Urothelium cell line (cell line): ENCODE results near the gene BICRAL.
"Not testable (repeated sequence)": the region's sequence is repeated elsewhere in the genome, so short reads cannot be mapped to it uniquely, and the experiment has no call there.

Experiments used
- DNase-seq: peaks from one replicate; pipeline ENCODE4 v3.0.0; 2011; ENCODE audit warnings: low spot score, mixed read lengths
- FAIRE-seq: peaks from 2 replicates; lab custom pipeline; 2011; peaks lifted over from hg19 to GRCh38; lab: Jason Lieb, UNC

Gene BICRAL

DNA sequence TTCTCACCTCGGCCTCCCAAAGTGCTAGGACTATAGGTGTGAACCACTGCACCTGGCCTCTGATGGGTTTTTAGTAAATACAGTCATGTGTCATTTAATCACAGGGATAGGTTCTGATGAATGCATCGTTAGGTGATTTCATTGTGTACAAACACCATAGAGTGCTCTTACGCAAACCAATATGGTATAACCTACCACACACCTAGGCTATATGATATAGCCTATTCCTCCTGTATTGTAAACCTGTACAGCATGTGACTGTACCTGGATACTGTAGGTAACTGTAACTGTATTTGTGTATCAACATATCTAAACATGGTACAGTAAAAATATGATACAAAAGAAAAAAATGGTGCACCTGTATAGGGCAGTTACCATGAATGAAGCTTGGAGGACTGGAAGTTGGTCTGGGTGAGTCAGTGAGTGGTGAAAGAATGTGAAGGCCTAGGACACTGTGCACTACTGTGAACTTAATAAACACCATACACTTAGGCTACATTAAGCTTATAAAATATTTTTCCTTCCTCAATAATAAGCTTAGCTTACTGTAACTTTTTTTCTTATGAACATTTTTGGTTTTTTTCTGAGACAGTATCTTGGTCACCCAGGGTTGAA is 10.0 kb downstream of the BICRAL start:
- DNase-seq, result no peak
- no peak for FAIRE-seq

DNA sequence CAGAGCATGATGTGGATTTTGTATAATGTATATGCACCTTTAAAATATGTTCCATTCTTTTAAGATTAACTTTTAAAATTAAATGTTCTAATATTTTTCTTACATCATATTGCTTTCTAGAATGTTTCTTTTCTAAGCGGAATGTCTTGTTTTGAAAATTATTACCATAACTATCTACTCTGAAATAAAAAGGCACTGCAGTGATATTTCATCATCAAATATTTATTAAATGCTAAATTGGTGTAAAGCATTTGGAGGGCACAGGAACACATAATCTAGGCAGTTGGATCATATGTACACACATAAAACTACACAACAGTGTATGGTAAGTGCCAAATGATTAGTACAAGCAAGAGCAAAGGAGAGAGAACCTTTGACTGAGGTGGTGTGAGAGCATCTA is 13.8 kb downstream of the BICRAL start:
- FAIRE-seq, result no peak

DNA sequence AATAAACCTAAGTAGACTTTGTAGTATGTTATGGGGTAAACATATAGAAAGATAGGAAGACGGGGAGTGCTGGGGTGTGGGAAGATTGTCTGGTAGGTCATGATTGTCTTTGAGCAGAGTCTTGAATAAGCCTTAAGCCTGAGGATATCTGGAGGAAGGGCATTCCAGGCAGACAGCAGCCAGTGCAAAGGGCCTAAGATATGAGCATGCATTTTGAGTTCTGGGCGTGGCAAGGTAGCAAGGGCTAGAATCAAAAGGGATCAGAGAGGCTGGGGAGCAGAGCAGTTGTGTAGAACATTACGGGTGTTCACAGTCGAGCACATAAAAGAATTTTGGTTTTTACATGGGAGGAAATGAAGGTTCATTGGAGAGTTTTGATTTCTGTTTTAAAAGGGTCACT is 14.3 kb downstream of the BICRAL start:
- FAIRE-seq, result no peak
- DNase-seq, result no peak

More for the DNA sequence above, 13.8 kb downstream of the BICRAL start:
- DNase-seq, result no peak

DNA sequence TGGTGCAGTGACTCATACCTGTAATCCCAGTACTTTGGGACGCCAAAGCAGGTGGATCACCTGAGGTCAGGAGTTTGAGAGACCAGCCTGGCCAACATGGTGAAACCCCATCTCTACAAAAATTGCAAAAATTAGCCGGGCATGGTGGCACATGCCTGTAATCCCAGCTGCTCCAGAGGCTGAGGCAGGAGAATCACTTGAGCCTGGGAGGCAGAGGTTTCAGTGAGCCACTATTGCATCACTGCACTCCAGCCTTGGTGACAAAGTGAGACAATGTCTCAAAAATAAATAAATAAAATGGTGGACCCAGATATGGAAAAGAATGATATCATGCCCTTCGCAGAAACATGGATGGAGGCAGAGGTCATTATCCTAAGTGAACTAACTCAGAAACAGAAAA is 15.8 kb downstream of the BICRAL start:
- FAIRE-seq, result not testable (repeated sequence)

DNA sequence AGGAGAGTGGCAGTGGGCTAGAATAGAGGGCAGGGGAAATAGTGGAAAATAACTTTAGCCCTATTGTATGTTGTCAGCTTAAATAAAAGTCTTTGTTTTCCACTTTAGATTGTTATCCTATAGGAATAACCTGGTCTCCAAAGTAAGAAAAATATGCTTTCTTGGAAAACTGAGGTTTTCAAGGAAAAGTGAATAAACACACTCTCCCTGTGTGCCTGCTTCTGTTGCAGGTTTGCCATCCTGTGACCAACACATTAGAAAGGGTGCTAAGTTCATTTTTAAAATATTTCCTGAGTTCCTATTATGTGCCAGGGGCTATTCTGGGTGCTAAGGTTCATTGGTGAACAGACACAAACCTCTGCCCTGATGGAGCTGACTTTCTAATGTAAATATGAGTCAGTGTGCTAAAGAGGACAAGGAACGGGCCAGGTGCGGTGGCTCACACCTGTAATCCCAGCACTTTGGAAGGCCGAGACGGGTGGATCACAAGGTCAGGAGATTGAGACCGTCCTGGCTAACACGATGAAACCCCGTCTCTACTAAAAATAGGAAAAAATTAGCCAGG is 23.5 kb downstream of the BICRAL start:
- no peak for DNase-seq
- FAIRE-seq, result no peak

More for the DNA sequence above, 15.8 kb downstream of the BICRAL start:
- DNase-seq, result not testable (repeated sequence)

DNA sequence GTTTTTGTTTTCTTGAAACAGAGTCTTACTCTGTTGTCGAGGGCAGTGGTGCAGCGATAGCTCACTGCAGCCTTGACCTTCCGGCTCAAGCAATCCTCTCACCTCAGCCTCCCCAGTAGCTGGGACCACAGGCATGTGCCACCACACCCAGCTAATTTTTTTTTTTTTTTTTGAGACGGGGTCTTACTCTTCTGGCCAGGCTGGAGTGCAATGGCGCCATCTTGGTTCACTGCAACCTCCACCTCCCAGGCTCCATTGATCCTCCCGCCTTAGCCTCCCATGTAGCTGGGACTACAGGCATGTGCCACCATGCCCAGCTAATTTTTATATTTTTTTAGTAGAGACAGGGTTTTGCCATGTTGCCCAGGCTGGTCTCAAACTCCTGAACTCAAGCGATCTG is 24.5 kb downstream of the BICRAL start:
- not testable (repeated sequence) for DNase-seq, FAIRE-seq

DNA sequence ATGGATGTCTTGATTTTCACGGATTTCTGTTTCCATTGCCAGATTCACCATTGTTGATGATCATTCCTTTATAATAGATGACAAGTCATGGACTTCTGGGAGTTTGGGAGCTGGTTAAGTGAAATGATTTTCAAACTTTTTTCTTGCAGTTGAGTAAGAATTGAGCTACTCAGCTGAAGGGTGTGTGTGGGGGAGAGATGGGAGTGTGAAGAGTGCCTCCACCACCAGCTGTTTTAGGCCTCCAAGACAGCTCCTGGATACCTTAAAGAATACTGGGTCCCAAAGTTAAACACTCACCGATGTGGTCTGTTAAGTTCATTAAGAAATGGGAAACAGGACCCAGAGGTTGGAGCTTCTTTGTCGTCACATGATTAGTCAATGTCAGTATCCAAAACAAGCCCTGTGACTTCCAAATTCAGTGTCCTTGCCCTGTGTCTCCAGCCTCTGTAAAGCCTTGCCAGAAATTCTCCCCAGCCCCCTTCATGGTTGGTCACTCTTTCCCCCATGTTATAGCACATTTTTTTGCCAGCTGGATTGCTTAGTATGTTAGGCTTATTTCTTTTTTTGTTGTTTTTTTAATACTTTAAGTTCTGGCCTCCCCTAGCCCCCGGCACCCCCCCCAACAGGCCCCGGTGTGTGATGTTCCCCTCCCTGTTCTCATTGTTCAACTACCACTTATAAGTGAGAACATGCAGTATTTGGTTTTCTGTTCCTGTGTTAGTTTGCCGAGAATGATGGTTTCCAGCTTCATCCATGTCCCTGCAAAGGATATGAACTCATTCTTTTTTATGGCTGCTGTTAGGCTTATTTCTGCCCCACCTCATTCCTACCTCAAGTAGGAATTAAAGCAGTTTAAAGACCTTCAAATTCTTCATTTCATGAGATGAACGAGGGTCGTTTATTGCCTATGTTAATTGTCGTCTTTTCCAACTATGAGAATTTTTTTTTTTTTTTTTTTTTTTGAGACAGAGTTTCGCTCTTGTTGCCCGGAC is 26.9 kb downstream of the BICRAL start:
- DNase-seq (no peak), FAIRE-seq (no peak)

DNA sequence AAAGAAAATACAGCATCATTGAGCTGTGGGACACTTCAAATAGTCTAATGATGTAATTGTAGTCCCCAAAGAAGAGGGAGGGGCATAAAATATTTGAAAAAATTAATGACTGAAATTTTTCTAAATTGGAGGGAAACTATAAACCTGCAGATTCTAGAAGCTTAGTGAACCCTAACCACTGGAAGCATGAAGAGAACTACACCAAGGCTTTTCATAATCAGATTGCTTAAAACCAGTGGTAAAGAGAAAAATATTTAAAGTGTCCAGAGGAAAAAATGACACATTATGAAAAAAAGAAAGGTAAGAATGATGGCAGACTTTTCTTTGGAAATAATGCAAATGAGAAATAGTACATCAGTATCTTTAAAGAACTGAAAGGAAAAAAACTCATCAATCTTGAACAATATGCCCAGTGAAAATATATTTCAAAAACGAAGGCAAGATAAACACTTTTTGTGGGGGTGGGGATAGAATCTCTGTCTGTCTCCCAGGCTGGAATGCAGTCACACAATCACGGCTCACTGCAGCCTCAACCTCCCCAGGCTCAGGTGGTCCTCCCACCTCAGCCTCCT is 31.3 kb downstream of the BICRAL start:
- DNase-seq (no peak), FAIRE-seq (no peak)

DNA sequence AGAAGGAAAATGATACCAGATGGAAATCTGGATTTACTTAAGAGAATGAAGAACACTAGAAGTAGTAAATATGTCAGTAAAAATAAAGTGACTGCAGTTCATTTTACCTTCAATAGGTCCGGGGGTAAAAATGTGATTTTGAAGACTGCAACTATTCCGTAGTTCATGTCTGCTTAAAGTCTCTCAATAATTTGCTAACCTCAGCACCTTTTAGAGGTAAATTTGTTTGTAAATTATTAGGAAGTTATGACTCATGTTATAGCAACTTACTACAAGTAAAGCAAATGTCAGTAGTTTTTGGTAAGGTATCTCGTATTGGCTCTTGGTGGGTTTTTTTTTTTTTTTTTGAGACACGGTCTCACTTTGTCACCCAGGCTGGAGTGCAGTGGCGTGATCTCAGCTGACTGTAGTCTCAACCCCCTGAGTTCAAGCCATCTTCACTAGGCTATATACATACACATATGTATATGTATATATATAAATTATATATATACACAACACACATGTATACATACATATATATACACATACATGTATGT is 32.1 kb downstream of the BICRAL start:
- DNase-seq (no peak), FAIRE-seq (no peak)

DNA sequence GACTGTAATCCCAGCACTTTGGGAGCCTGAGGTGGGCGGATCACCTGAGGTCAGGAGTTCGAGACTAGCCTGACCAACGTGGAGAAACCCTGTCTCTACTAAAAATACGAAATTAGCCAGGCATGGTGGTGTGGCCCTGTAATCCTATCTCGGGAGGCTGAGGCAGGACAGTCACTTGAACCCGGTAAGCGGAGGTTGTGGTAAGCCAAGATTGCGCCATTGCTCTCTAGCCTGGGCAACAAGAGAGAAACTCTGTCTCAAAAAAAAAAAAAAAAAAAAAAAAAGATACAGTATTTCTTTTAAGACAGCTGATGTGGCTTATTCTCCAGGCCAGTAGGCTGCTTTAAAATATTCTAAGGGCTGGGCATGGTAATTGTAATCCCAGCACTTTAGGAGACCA is 33.9 kb downstream of the BICRAL start:
- FAIRE-seq, DNase-seq: not testable (repeated sequence)

DNA sequence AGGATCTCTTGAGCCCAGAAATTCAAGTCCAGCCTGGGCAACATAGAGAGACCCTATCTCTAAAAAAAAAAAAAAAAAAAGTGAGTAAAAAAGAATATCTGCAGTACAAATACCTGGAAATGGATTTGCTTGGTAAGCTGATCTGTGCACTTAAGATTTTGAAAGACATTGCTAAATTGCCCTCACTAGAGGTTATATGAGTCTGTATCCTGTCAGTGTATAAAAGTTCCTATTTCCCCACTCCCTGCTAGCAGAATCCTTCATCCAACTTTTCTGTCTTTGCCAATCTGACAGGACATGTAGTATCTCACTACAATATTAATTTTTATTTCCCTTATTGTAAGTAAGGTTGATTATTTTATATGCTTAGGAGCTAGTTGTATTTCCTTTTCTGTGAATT is 36.1 kb downstream of the BICRAL start:
- FAIRE-seq, result no peak
- no peak for DNase-seq

DNA sequence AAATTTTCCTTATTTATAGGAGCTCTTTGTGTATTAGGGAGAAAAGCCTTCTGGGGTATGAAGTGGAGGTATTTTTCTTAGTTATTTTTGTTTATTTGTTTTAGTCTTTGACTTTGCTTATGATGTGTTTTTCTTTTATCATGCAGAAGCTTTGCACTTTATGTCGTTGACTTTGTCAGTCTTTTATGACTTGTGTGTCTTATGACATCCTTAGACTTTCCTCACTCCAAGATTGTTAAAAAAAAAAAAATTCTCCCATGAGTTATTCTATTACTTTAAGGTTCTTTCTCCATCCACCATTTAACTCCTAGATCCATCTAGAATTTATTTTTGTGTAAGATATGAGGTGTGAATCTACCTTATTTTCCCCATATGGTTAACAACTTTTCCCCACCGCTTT is 36.6 kb downstream of the BICRAL start:
- FAIRE-seq, result no peak
- DNase-seq, result no peak

DNA sequence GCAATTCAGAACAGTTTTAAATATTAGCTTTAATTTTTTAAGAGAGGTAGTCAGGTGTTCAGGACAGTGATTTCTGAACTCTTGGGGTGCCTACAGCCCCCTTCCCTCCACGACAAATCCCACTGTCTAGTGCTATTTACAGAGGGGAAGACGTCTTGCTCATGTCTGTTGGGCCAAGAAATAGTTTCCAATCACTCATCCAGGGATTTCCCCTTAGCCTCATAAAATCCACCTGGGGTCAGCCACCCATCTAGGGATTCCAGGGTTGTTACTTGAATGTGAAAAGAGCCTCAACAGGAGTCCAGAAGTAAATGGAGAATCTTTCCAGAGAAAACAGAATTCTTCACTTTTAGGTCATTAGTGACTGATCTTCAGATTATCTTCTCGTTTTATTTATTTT is 37.0 kb downstream of the BICRAL start:
- FAIRE-seq, result no peak
- DNase-seq, result no peak

DNA sequence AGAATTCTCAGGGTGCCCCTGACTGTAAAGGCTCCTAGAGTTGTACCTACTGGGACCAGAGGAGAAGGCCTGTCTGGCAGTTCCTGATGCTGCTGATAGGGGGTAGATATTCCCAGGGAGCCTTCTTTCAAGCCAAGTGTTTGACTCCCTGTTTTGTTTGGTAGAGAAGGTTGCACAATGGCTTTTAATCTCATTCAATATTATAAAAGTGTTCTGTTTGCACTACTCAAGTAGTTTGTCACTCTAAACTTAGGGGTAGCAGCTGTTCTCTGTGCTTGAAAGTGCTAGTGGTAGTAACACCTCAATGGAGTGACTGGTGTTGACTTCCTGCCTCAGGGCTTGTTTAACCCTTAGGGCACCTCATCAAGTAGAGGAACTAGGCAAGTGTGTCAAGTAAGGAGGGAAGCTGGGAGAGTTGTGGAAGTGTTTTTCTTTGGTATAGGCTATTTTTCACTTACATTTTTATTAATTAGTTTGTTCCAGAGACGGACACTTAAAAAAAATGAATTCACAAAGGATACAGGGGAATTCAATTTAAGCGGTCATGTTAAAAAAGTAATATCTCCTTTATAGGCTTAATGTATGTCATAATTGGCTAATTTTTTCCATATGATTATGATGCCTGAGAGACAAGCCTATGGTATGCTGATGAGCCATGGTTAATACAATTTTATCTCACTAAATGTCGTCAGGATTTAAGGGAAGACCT is 38.1 kb downstream of the BICRAL start:
- DNase-seq (no peak), FAIRE-seq (no peak)

DNA sequence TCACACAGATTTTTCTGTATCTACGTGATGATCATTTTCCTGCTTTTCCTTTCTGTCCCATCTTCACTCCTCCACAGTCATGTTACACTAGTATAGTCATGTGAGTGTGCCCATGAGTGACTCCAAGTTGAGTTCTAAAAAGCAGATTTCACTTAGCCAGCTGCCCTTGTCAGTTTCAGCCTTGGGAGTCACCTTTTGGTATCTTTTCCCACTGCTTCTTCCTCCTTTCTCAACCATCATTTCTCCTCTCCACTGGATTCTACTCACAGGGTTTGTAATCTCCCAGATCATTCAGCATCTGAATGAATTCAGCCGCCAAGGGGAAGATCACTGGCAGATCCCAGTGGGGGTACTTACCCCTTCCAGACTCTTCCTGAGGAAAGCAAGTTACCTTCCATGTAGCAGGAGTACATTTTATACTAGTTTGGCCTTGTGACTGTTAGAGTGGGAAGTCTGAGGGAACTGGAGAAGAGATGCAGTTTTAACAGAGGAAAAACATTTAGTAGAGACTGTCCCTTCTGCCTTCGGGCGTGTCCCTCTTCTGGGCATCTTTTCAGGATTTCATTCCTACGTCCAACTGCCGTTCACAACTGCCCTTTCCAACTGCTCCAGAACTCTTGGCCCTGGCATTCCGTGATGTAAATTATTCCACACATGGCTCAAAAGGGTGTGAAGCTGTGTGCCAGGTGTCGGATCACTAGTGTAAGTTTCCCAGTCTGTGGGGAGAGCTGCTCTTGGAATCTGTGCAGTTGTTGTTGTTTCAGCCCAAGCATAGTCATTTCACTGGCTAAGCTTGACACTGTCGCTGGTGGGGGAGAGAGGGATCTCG is 38.9 kb downstream of the BICRAL start:
- DNase-seq (no peak), FAIRE-seq (no peak)

DNA sequence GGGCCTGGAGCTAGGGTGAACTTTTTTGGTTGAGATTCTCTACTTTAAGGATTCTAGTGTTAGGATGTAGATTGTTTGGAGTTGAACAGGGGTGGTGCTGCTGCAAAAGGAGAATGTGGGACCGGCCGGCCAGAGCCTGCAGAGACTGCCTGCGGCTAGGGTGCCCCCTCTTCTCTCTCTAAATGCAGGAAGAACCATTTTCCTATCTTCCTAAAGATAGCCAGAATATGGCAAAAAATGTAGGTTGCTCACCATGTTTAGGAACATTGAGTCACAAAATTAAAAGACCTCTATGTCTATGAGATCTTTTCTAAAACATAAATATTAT is 39.5 kb downstream of the BICRAL start:
- DNase-seq (no peak), FAIRE-seq (no peak)

DNA sequence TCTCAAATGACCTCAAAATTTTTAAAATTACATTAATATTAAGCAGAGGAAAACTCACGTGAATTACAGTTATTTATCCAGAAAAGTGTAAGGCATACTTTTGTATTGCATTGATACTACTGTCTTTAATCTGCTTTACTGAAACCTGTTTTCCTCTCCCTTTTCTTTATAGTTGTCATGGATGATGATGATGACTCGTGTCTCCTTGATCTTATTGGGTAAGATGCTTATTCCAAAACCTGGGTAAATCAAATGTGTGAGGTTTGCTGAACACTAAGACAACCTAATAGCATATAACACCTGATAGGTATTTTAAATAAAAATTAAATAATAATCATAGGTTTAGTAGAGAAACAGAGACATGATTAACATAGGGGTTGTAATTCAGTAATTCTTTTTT is 40.0 kb downstream of the BICRAL start:
- FAIRE-seq (no peak), DNase-seq (no peak)

DNA sequence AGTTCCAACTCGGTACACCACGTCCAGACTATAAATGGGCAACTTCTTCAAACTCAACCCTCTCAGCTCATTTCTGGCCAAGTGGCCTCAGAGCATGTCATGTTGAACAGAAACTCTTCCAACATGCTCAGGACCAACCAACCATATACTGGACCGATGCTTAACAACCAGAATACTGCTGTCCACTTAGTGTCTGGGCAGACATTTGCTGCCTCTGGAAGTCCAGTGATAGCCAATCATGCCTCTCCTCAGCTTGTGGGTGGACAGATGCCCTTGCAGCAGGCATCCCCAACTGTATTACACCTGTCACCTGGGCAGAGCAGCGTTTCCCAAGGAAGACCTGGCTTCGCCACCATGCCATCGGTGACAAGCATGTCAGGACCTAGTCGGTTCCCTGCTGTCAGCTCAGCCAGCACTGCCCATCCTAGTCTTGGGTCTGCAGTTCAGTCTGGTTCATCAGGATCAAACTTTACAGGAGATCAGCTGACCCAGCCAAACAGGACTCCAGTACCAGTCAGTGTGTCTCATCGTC is 47.8 kb downstream of the BICRAL start:
- DNase-seq, result no peak
- no peak for FAIRE-seq

DNA sequence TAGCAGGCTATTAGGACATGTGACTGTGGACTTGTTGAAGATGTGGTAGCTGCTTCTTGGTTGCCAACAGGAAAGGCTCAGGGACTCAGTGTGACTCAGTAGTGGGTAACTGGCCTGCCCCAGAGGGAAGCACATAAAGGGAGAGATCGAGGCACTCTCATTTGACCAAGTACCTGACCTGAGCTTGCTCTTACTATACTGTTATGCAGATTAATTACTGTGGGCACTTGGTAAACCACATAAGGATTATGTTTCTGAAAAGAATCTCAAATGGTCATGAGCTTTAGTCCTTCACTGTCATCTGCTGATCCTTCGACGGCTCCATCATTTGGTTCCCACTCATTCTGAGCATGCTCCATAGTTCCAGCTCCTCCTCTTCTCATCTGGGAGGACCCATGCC is 49.4 kb downstream of the BICRAL start:
- FAIRE-seq (no peak), DNase-seq (no peak)

DNA sequence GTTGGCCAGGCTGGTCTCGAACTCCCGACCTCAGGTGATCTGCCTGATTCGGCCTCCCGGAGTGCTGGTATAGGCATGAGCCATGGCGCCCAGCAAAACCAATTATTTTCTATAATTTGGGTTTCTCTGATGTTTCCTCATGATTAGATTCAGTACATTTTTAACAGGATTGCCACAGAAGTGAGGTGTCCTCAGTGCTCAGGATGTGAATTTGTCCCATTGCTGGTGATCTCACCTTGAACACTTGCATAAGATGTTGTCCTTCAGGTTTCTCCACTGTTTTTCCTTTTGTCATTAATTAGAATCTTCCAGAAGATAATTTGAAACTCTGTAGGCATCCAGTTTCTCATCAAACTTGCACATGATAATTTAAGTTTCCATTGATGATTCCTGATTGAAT is 52.2 kb downstream of the BICRAL start:
- no peak for FAIRE-seq
- DNase-seq, result no peak
